ENCODE measurements around the gene ANP32B.

The ANP32B gene

GRCh38 chr9:98047002-98047401 is 63.9 kb downstream of the ANP32B start:
- H3K9me3 Mint-ChIP-seq: no peaks in the 10 kb centered on the region
- H3K4me1 Mint-ChIP-seq: no peaks in the 10 kb centered on the region
- no peaks in the 10 kb centered on the region for H3K36me3 Mint-ChIP-seq (ENCODE audit: low read depth)
- no peak for TF ChIP-seq CTCF (IDR thresholded peaks at IDR 0.05; ENCODE audit: unreplicated experiment in 3 of 3)
- H3K27ac Mint-ChIP-seq: no peak overlapping the region
- H3K27me3 Mint-ChIP-seq (ENCODE audit: low read depth): peaks cover 3% of the 10 kb centered on the region
- H3K4me3 Mint-ChIP-seq: no peak overlapping the region

- H3K27me3 Mint-ChIP-seq (ENCODE audit: low read depth): peaks cover 3% of the 10 kb centered on the region
- no peaks in the 10 kb centered on the region for H3K9me3 Mint-ChIP-seq
- no peaks in the 10 kb centered on the region for H3K36me3 Mint-ChIP-seq (ENCODE audit: low read depth)
- H3K4me1 Mint-ChIP-seq: no peaks in the 10 kb centered on the region
- H3K27ac Mint-ChIP-seq: no peak overlapping the region
- no peak overlapping the region for H3K4me3 Mint-ChIP-seq
- TF ChIP-seq CTCF (IDR thresholded peaks at IDR 0.05; ENCODE audit: unreplicated experiment in 3 of 3): no peak
Measured at GRCh38 chr9:98049288-98050072, 66.3 kb downstream of the ANP32B start.

GRCh38 chr9:98050351-98050750 is 67.2 kb downstream of the ANP32B start:
- Mint-ChIP-seq H3K27me3 (ENCODE audit: low read depth) (no peaks in the 10 kb centered on the region), H3K9me3 (no peaks in the 10 kb centered on the region), H3K4me1 (no peaks in the 10 kb centered on the region), H3K4me3 (no peak overlapping the region), H3K27ac (no peak overlapping the region), H3K36me3 (ENCODE audit: low read depth) (no peaks in the 10 kb centered on the region)
- no peak for TF ChIP-seq CTCF (IDR thresholded peaks at IDR 0.05; ENCODE audit: unreplicated experiment in 3 of 3)

GRCh38 chr9:98054376-98054951 is 71.3 kb downstream of the ANP32B start:
- no peaks in the 10 kb centered on the region for H3K36me3 Mint-ChIP-seq (ENCODE audit: low read depth)
- no peak for TF ChIP-seq CTCF (IDR thresholded peaks at IDR 0.05; ENCODE audit: unreplicated experiment in 3 of 3)
- no peaks in the 10 kb centered on the region for H3K9me3 Mint-ChIP-seq
- H3K4me3 Mint-ChIP-seq: peak overlapping the region in 2 of 3 experiments; percentile 19 to 52
- H3K4me1 Mint-ChIP-seq: peaks cover 9% of the 10 kb centered on the region
- H3K27ac Mint-ChIP-seq: no peak overlapping the region
- H3K27me3 Mint-ChIP-seq (ENCODE audit: low read depth): no peaks in the 10 kb centered on the region

GRCh38 chr9:98056269-98057137 is 73.4 kb downstream of the ANP32B start, which contains the start of gene NANS:
Gene NANS, plus strand, starts transcription at chr9:98056732. Its CDS starts 77 bp downstream, at chr9:98056809.
- H3K4me1 Mint-ChIP-seq: peaks cover 9% of the 10 kb centered on the region
- peak within 1 kb of the TSS; percentile 89 to 94 (median 94) for H3K27ac Mint-ChIP-seq
- peaks cover 6% of the 10 kb centered on the region for H3K36me3 Mint-ChIP-seq (ENCODE audit: low read depth)
- no peaks in the 10 kb centered on the region for H3K9me3 Mint-ChIP-seq
- no peaks in the 10 kb centered on the region for H3K27me3 Mint-ChIP-seq (ENCODE audit: low read depth)
- TF ChIP-seq CTCF (IDR thresholded peaks at IDR 0.05; ENCODE audit: unreplicated experiment in 3 of 3): no peak
- H3K4me3 Mint-ChIP-seq: peak within 1 kb of the TSS; percentile 96 to 99 (median 98)
